Adrenal gland (tissue), 12 donors: Measurements from ENCODE around the gene NIPA2. TPM values are rescaled to one million over a fixed set of nuclear protein-coding genes. Genes with fewer than 3 reads are reported as not detected.

Experiments
- DNase-seq, 7 donors: peaks; one replicate each; pipeline ENCODE4 v3.0.0-alpha.2; 2019 to 2020
- H3K27ac ChIP-seq, 5 donors: fragments of 200-600 bp; sonication (generic) in 4 of 5; 1 replicate in 3 of 5; 2 replicates in 2 of 5; pipeline versions ENCODE4 v1.5.1 to v1.8.0; 2016 to 2020; ENCODE audit warnings: mild to moderate bottlenecking in 1 of 5
- H3K27me3 ChIP-seq: fragments of 200-600 bp; 2 replicates; pipeline ENCODE4 v1.8.0; 2021
- H3K36me3 ChIP-seq, 2 donors: fragments of 200-600 bp; replicated peaks in 1 of 2; 1 replicate in 1 of 2; 2 replicates in 1 of 2; pipeline versions ENCODE4 v1.5.1 to v1.8.0; 2018 to 2022
- H3K4me1 ChIP-seq, 2 donors: fragments of 200-600 bp; replicated peaks in 1 of 2; 1 replicate in 1 of 2; 2 replicates in 1 of 2; pipeline versions ENCODE4 v1.5.1 to v1.8.0; 2018 to 2021
- H3K4me3 ChIP-seq, 4 donors: fragments of 200-600 bp; sonication (generic) in 3 of 4; one replicate each; pipeline ENCODE4 v1.5.1; 2016 to 2018
- H3K9me3 ChIP-seq, 3 donors: fragments of 200-600 bp; sonication (generic) in 1 of 3; replicated peaks in 1 of 3; 1 replicate in 2 of 3; 2 replicates in 1 of 3; pipeline versions ENCODE4 v1.5.1 to v1.8.0; 2016 to 2021
- POLR2A ChIP-seq, 2 donors: fragments of 450-650 bp; IDR thresholded peaks; one replicate each; pipeline ENCODE4 v1.6.1; 2017; ENCODE audit warnings: antibody characterized with exemption in 2 of 2, mild to moderate bottlenecking in 2 of 2, moderate library complexity in 1 of 2
- WGBS, 4 donors: extraction: QIAGEN DNeasy Blood & Tissue Kit in 2 of 4; methylation state at CpG; one replicate each; pipeline versions ENCODE4 v1.1.5 to v1.1.7; 2013 to 2017; 5-methylcytosine and 5-hydroxymethylcytosine counted together
- intact Hi-C, 2 donors: fragments of 100-400 bp; cut with DNase I; formaldehyde crosslinking; loops; one replicate each; pipeline versions ENCODE4 v1.14.1 to v1.15.0; 2022 to 2023
- polyA plus RNA-seq, 3 donors: library from polyadenylated mRNA; stranded (reverse); fragments of 200-250 nt in 2 of 3; fragments of 350-450 nt in 1 of 3; fragmentation: Illumina TruSeq in 1 of 3; extraction: RNeasy Lipid Tissue Mini Kit (QIAGEN cat#74804) in 1 of 3; gene quantifications; one replicate each; pipeline ENCODE4 v1.2.3, GENCODE V29; 2013 to 2014
- total RNA-seq, 9 donors: library from RNA; depleted of rRNA in 4 of 9; stranded (reverse); fragments of >200 nt in 4 of 9; fragments of 120-200 nt in 1 of 9; fragmentation: NEBNext Ultra II Directional in 1 of 9; extraction: Animal tissue kit (Norgen Biotek cat#: 25700) in 1 of 9; gene quantifications; one replicate each; pipeline versions ENCODE4 v1.1.0 to v1.2.4, GENCODE V29; 2013 to 2023
- TF ChIP-seq, protein P1 (sequence below), 6 experiments: fragments of 450-650 bp in 4 of 6; fragments of 200-600 bp in 2 of 6; sonication (generic) in 1 of 6; IDR thresholded peaks; 1 replicate in 5 of 6; 2 replicates in 1 of 6; pipeline versions ENCODE4 v1.5.1 to v1.8.0; 2016 to 2021; ENCODE audit warnings: antibody characterized with exemption in 6 of 6, mild to moderate bottlenecking in 2 of 6, moderate library complexity in 1 of 6
- donor health status: healthy with polysubstance abuse.
- donor health status: Bipolar disorder and iron deficiency.
- donor health status: DM: yes; HTN: yes; CAD: no.
- donor health status: DM: no; HTN: no; CAD: no.
- donor health status: DM: no; HTN: no; CAD: no.
- donor health status: DM: yes; HTN: yes; CAD: no.

NIPA2 gene
- total and polyA plus RNA-seq, 12 donors: 10.5 to 77.4 (median 60.2) TPM

DNA sequence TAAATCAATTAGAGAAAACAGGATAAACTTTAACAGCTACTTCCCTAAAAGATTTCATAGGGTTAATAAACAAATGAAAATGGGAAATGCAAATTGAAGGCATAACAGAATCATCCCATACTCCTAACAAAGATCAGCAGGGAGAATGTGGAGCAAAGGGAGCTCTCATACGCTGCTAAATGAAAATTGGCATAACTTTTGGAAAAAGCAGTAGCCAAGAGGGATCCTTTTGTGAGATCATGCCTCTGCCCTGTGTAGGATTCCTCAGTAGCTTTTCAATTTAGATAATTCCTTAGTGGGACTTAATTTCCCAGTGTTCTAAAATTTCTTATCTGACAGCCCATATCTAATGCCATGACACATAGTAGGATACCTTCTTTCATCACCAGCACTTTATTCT, 18.2 kb downstream of the NIPA2 start:
- 78 to 97% (median 90%) methylated on average over 1 of the region's 1 CpG for WGBS, 4 donors
- Histone ChIP-seq H3K9me3 (no peaks in the 10 kb centered on the region), H3K36me3 (peaks cover 0 to 80% of the 10 kb centered on the region in 2 donors), H3K4me3 (no peak overlapping the region), H3K4me1 (no peaks in the 10 kb centered on the region), H3K27ac (no peak overlapping the region), H3K27me3 (no peaks in the 10 kb centered on the region)
- intact Hi-C loops: no loop called here
- DNase-seq: no peak
- TF ChIP-seq, protein P1, sequence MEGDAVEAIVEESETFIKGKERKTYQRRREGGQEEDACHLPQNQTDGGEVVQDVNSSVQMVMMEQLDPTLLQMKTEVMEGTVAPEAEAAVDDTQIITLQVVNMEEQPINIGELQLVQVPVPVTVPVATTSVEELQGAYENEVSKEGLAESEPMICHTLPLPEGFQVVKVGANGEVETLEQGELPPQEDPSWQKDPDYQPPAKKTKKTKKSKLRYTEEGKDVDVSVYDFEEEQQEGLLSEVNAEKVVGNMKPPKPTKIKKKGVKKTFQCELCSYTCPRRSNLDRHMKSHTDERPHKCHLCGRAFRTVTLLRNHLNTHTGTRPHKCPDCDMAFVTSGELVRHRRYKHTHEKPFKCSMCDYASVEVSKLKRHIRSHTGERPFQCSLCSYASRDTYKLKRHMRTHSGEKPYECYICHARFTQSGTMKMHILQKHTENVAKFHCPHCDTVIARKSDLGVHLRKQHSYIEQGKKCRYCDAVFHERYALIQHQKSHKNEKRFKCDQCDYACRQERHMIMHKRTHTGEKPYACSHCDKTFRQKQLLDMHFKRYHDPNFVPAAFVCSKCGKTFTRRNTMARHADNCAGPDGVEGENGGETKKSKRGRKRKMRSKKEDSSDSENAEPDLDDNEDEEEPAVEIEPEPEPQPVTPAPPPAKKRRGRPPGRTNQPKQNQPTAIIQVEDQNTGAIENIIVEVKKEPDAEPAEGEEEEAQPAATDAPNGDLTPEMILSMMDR (IDR thresholded peaks at IDR 0.05): no peak
- no peak for TF ChIP-seq POLR2A (IDR thresholded peaks at IDR 0.05)

DNA sequence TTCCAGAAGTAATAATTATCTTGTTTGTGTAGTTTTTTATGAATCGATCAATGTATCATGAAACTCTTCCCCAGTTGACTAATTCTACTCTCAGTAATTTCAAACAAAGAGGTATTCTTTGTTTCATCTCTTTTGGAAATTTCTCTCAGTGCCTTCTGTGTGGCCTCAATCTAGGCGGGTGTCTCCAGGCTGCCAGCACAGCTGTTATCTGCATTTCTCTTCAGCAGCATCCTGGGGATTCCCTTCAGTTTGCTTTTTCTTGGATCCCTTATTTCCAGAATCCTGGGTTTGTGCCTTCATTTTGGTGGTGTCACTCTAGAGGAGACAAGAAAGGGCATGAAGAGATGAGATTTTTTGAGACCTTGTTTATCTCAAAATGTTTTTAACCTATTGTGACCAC, 22.7 kb downstream of the NIPA2 start:
- intact Hi-C loops: loop anchor here in 1 of 2 donors (10.0 kb wide), 1 partner anchor 46 kb away; no protein-coding TSS in a partner anchor
- Histone ChIP-seq H3K4me1 (peaks cover 8 to 10% of the 10 kb centered on the region in 2 donors), H3K27me3 (no peaks in the 10 kb centered on the region), H3K27ac (no peak overlapping the region), H3K4me3 (no peak overlapping the region), H3K9me3 (no peaks in the 10 kb centered on the region), H3K36me3 (peaks cover 0 to 62% of the 10 kb centered on the region in 2 donors)
- TF ChIP-seq POLR2A (IDR thresholded peaks at IDR 0.05): no peak
- TF ChIP-seq, protein P1 (IDR thresholded peaks at IDR 0.05): no peak
- WGBS, 4 donors: 87 to 96% (median 91%) methylated on average over 2 of the region's 2 CpGs
- no peak for DNase-seq

DNA sequence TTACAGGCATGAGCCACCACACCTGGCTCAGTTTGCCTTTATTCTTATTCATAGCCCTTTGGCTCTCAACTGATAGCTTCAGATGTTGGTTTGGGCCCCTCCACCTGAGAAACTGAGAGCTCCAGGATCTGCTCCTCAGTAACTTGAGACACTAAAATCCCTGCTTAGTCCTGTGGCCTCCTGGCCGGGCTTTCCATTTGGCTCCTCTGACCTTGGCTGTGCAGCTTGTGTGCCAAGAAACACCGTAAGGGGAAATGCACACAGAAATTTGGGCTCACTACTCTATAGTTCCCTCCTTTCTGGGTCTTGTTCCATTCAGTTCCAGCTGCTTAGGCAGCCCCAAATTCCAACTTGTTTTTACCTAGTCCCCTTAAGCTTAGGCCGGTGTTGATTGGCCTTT, 24.9 kb downstream of the NIPA2 start:
- H3K27me3 ChIP-seq: no peaks in the 10 kb centered on the region
- peaks cover 0 to 73% of the 10 kb centered on the region in 2 donors for H3K36me3 ChIP-seq
- intact Hi-C loops: loop anchor here in 1 of 2 donors (10.0 kb wide), 1 partner anchor 49 kb away; no protein-coding TSS in a partner anchor
- no peak overlapping the region for H3K4me3 ChIP-seq
- TF ChIP-seq, protein P1 (IDR thresholded peaks at IDR 0.05): no peak
- no peak for TF ChIP-seq POLR2A (IDR thresholded peaks at IDR 0.05)
- peak overlapping the region in 4 of 5 donors; percentile 4 to 51 (median 32) for H3K27ac ChIP-seq
- no peaks in the 10 kb centered on the region for H3K9me3 ChIP-seq
- H3K4me1 ChIP-seq: peaks cover 8 to 10% of the 10 kb centered on the region in 2 donors
- WGBS, 4 donors: 51 to 62% (median 59%) methylated on average over 2 to 3 of the region's 3 CpGs
- DNase-seq: peak; percentile 40 to 79 (median 71)

- WGBS, 4 donors: 76 to 93% (median 84%) methylated on average over 7 of the region's 7 CpGs
- Histone ChIP-seq H3K4me1 (peaks cover 8 to 10% of the 10 kb centered on the region in 2 donors), H3K36me3 (peaks cover 0 to 73% of the 10 kb centered on the region in 2 donors)
Measured at GRCh38 chr15:22866079-22866478, 27.6 kb downstream of the NIPA2 start.

More at GRCh38 chr15:22866079-22866478, 27.6 kb downstream of the NIPA2 start:
- Histone ChIP-seq H3K9me3 (no peaks in the 10 kb centered on the region), H3K4me3 (no peak overlapping the region), H3K27ac (no peak overlapping the region), H3K27me3 (no peaks in the 10 kb centered on the region)
- TF ChIP-seq POLR2A (IDR thresholded peaks at IDR 0.05): no peak
- TF ChIP-seq, protein P1 (IDR thresholded peaks at IDR 0.05): no peak
- DNase-seq: no peak
- intact Hi-C loops: loop anchor here in 1 of 2 donors (10.0 kb wide), 1 partner anchor 51 kb away; no protein-coding TSS in a partner anchor
